CD4-positive, CD25-positive, alpha-beta regulatory T cell (primary cell): ENCODE data around the gene CUX1. TPM values are rescaled to one million over a fixed set of nuclear protein-coding genes. Genes with fewer than 3 reads are reported as not detected.

Source experiments
- ATAC-seq, 2 donors: fragments of 150-1000 bp; cut with Tn5 transposase; one replicate each; pipeline ENCODE4 v1.10.0; 2021; ENCODE audit warnings: low read depth in 2 of 2, moderate number of reproducible peaks in 2 of 2, moderate library complexity in 1 of 2
- DNase-seq, 3 donors: peaks; one replicate each; pipeline versions ENCODE4 v3.0.0 to v3.0.0-alpha.2; 2012 to 2022; ENCODE audit warnings: mixed read lengths in 1 of 3
- H3K27ac ChIP-seq: one replicate; pipeline ENCODE4 v1.7.0; 2013; ENCODE audit warnings: mild to moderate bottlenecking, low read length; ENCODE audit not compliant: insufficient read depth, poor library complexity, severe bottlenecking
- H3K27me3 ChIP-seq: one replicate; pipeline ENCODE4 v1.7.0; 2013; ENCODE audit warnings: low read length; ENCODE audit not compliant: control insufficient read depth, insufficient read depth
- H3K36me3 ChIP-seq: one replicate; pipeline ENCODE4 v1.7.0; 2013; ENCODE audit warnings: mild to moderate bottlenecking, low read length, moderate library complexity; ENCODE audit not compliant: control insufficient read depth, insufficient read depth
- H3K4me1 ChIP-seq: 2 replicates; pipeline ENCODE4 v1.7.0; 2013; ENCODE audit warnings: mild to moderate bottlenecking, low read length; ENCODE audit not compliant: insufficient read depth, control insufficient read depth, poor library complexity, severe bottlenecking
- H3K4me3 ChIP-seq: one replicate; pipeline ENCODE4 v1.7.0; 2013; ENCODE audit warnings: low read depth, mild to moderate bottlenecking, low read length, moderate library complexity
- H3K9me3 ChIP-seq, 2 experiments: 1 replicate in 1 of 2; 2 replicates in 1 of 2; pipeline ENCODE4 v1.7.0; 2013; ENCODE audit warnings: low read length in 2 of 2, mild to moderate bottlenecking in 1 of 2, moderate library complexity in 1 of 2; ENCODE audit not compliant: control insufficient read depth in 2 of 2
- H3K27ac Mint-ChIP-seq, 3 donors: one replicate each; pipeline ENCODE4 v1.8.0; 2020 to 2022; ENCODE audit warnings: mild to moderate bottlenecking in 3 of 3, mixed read lengths in 3 of 3, moderate library complexity in 2 of 3
- H3K27me3 Mint-ChIP-seq: one replicate; pipeline ENCODE4 v1.8.0; 2022; ENCODE audit warnings: mild to moderate bottlenecking, mixed read lengths
- H3K36me3 Mint-ChIP-seq: one replicate; pipeline ENCODE4 v1.8.0; 2020; ENCODE audit warnings: mixed read lengths
- H3K4me1 Mint-ChIP-seq, 4 donors: one replicate each; pipeline ENCODE4 v1.8.0; 2020 to 2022; ENCODE audit warnings: mixed read lengths in 4 of 4, mild to moderate bottlenecking in 1 of 4
- H3K4me3 Mint-ChIP-seq, 4 donors: one replicate each; pipeline ENCODE4 v1.8.0; 2020 to 2022; ENCODE audit warnings: mild to moderate bottlenecking in 4 of 4, mixed read lengths in 4 of 4, moderate library complexity in 3 of 4
- H3K9me3 Mint-ChIP-seq, 7 donors: one replicate each; pipeline ENCODE4 v1.8.0; 2020 to 2022; ENCODE audit warnings: mixed read lengths in 7 of 7, mild to moderate bottlenecking in 3 of 7, moderate library complexity in 2 of 7
- polyA plus RNA-seq, 4 donors: library from polyadenylated mRNA; unstranded; fragments of 300-500 nt; fragmentation: Illumina TruSeq; gene quantifications; one replicate each; pipeline ENCODE4 v1.2.3, GENCODE V29; 2021
- total RNA-seq: library from RNA; stranded (reverse); gene quantifications from one replicate; pipeline ENCODE4 v1.2.3, GENCODE V29; 2022

CUX1 gene
- total and polyA plus RNA-seq, 5 donors from 2014 or later = 6.0 to 45.1 (median 7.8) TPM

DNA sequence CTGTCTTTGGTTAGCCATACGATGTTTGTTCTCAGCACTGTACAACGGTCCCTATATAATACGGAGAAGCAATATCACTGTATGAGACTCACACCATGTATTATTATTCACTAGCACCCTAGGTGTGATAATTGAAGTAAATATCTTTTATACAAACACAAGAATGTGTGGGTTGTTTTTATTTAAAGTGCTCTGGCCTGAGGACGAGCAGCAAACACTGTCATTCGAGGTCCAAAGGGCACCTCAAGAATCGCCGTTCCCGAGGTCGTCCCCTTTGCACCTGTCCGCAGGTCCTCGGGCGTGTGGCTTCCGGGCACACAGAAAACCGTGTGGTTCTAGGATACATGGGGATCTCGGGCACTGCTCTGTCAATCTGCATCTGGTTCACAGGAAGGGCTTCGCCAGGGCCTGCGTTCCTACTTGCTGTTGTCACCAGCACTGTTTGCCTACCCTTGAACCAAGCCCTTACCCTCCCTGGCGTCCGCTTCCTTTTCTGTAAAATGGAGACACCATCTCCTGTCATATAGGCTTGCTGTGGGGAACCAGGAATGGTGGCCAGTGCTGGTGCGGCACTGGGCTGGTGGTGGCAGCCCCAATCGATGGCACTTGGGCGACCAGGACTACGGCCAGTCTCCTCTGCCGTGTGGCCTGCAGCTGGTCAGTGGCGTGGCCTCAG is 440.8 kb downstream of the CUX1 start:
- H3K9me3 Mint-ChIP-seq = no peaks in the 10 kb centered on the region
- H3K27me3 Mint-ChIP-seq = no peaks in the 10 kb centered on the region
- ATAC-seq (no peak), DNase-seq (no peak)
- Histone ChIP-seq H3K9me3 (no peaks in the 10 kb centered on the region), H3K36me3 (no peaks in the 10 kb centered on the region), H3K27ac (no peak overlapping the region), H3K27me3 (no peaks in the 10 kb centered on the region), H3K4me1 (no peaks in the 10 kb centered on the region), H3K4me3 (no peak overlapping the region)
- H3K36me3 Mint-ChIP-seq = peaks cover 8% of the 10 kb centered on the region
- no peak overlapping the region for H3K27ac Mint-ChIP-seq
- H3K4me3 Mint-ChIP-seq = peak overlapping the region in 1 of 4 donors; percentile 38
- H3K4me1 Mint-ChIP-seq = peaks cover 0 to 1% (median 0%) of the 10 kb centered on the region in 4 donors

DNA sequence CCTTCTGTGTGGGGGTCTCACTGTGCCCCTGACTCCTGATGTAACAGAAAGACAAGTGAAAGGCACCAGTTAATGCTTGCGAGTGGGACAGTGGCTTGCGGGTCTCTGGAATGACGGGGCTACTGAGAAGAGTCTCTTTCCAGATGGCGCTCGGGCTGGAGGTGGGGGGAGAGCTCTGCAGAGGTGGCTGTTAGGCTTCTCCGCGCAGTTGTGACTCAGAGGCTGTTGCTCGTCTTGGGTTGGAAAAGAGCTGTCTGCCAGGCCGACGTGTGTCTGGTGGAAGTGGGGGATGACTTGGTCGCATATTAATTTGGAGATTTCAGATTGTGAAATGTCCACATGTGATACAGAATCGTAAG is 441.3 kb downstream of the CUX1 start:
- Histone ChIP-seq H3K27me3 (no peaks in the 10 kb centered on the region), H3K27ac (no peak overlapping the region), H3K9me3 (no peaks in the 10 kb centered on the region), H3K36me3 (no peaks in the 10 kb centered on the region), H3K4me3 (no peak overlapping the region), H3K4me1 (no peaks in the 10 kb centered on the region)
- Mint-ChIP-seq H3K4me1 (peaks cover 0 to 1% (median 0%) of the 10 kb centered on the region in 4 donors), H3K4me3 (no peak overlapping the region), H3K27ac (no peak overlapping the region), H3K36me3 (peaks cover 4% of the 10 kb centered on the region), H3K27me3 (no peaks in the 10 kb centered on the region), H3K9me3 (no peaks in the 10 kb centered on the region)
- no peak for DNase-seq
- ATAC-seq = no peak

DNA sequence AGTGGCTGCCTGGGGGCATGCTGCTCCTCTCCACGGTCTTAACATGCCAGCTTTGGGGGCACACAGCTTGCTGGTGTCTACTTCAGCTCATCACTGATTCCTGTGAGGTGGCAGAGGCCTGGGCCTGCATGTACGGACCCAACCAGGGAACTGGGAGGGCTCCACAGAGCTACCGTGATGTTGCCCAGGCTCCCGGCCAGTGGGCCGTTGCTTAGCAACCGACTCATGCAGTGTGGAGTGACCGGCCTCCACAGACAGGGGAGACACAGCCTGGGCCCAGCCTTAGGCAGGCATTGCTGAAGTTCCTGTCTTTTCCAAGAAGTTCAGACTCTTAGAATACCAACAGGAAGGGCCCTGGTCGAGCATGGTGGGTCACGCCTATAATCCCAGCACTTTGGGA is 443.4 kb downstream of the CUX1 start:
- no peaks in the 10 kb centered on the region for H3K36me3 ChIP-seq
- Mint-ChIP-seq H3K27ac (no peak overlapping the region), H3K9me3 (no peaks in the 10 kb centered on the region), H3K4me3 (no peak overlapping the region), H3K27me3 (no peaks in the 10 kb centered on the region), H3K36me3 (no peaks in the 10 kb centered on the region), H3K4me1 (peaks cover 0 to 1% (median 0%) of the 10 kb centered on the region in 4 donors)
- H3K27me3 ChIP-seq = no peaks in the 10 kb centered on the region
- no peak overlapping the region for H3K4me3 ChIP-seq
- no peaks in the 10 kb centered on the region for H3K4me1 ChIP-seq
- no peaks in the 10 kb centered on the region for H3K9me3 ChIP-seq
- ATAC-seq = no peak
- no peak overlapping the region for H3K27ac ChIP-seq
- no peak for DNase-seq

DNA sequence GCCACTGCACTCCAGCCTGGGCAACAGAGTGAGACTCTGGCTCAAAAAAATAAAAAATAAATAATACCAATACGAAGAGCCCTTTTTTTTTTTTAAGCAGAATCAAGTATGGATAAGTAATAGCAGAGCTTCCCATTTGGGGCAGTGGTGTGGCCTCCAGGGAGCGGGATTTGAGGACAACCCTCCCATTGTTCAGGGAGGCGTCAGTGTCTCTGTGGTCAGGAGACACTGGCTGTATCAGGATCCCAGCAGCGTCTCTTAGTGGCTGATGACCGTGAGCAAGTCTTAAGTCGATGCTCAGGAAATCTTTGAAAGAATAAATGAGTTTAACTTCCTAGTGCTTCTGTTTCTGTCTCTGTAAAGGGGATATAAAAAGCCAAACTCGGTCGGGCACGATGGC is 444.0 kb downstream of the CUX1 start:
- Mint-ChIP-seq H3K36me3 (no peaks in the 10 kb centered on the region), H3K27ac (peak overlapping the region in 1 of 3 donors; percentile 66), H3K27me3 (no peaks in the 10 kb centered on the region), H3K4me1 (peaks cover 0 to 1% (median 0%) of the 10 kb centered on the region in 4 donors), H3K9me3 (no peaks in the 10 kb centered on the region), H3K4me3 (no peak overlapping the region)
- ATAC-seq (no peak), DNase-seq (no peak)
- Histone ChIP-seq H3K36me3 (no peaks in the 10 kb centered on the region), H3K4me3 (no peak overlapping the region), H3K9me3 (no peaks in the 10 kb centered on the region), H3K27me3 (no peaks in the 10 kb centered on the region), H3K27ac (no peak overlapping the region), H3K4me1 (no peaks in the 10 kb centered on the region)

DNA sequence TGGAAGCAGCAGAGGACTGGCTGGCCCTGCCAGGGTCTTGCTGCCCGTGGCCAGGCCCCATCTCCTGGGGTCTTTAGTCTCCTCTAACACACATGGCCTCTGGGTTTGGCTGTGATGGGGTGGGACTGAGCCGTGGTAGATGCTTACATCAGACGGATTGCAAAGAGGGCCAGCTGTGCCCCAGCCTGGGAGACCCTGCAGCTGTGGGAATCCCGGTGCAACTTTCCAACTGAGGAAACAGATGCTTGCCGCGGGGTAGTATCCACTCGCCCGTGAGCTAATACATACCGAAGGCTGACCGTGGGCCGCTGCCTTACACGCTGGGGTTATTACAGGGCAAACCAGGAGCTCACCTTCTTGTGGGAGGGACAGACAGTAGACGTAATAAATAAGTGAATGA is 445.1 kb downstream of the CUX1 start:
- no peak overlapping the region for H3K27ac ChIP-seq
- H3K27me3 ChIP-seq = no peaks in the 10 kb centered on the region
- H3K9me3 ChIP-seq = no peaks in the 10 kb centered on the region
- H3K4me3 Mint-ChIP-seq = peak overlapping the region in 1 of 4 donors; percentile 16
- DNase-seq (no peak), ATAC-seq (no peak)
- H3K9me3 Mint-ChIP-seq = no peaks in the 10 kb centered on the region
- H3K36me3 Mint-ChIP-seq = no peaks in the 10 kb centered on the region
- no peaks in the 10 kb centered on the region for H3K4me1 Mint-ChIP-seq
- no peaks in the 10 kb centered on the region for H3K27me3 Mint-ChIP-seq
- no peak overlapping the region for H3K4me3 ChIP-seq
- H3K36me3 ChIP-seq = no peaks in the 10 kb centered on the region
- H3K27ac Mint-ChIP-seq = no peak overlapping the region
- no peaks in the 10 kb centered on the region for H3K4me1 ChIP-seq

DNA sequence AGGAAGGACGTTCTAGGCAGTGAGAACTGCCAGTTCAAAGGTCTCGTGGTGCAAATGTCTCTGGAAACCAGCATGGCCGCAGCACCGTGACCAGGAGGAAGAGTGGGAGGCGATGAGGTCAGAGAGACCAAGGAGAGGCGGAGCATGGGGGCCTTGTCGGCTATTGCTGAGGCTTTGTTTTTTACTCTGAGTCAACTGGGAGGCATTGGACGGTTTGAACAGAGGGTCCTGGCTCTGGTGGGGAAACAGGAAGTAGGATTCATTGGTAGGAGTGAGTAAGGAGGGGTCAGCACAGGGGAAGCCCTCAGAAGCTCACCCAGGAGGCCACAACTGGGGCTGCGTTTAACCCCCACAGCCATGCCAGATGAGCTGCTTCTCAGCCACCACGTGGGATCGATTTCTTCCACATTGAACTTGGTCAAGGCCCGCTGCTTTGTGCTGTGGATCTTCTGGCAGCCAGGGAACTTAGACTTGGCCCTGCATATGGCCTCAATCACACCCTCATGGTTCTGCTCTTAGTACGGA is 447.0 kb downstream of the CUX1 start:
- Mint-ChIP-seq H3K36me3 (no peaks in the 10 kb centered on the region), H3K4me3 (no peak overlapping the region), H3K4me1 (no peaks in the 10 kb centered on the region), H3K9me3 (no peaks in the 10 kb centered on the region), H3K27ac (no peak overlapping the region), H3K27me3 (peaks cover 4% of the 10 kb centered on the region)
- H3K4me3 ChIP-seq = no peak overlapping the region
- DNase-seq = no peak
- H3K27ac ChIP-seq = no peak overlapping the region
- ATAC-seq = no peak
- H3K36me3 ChIP-seq = no peaks in the 10 kb centered on the region
- no peaks in the 10 kb centered on the region for H3K27me3 ChIP-seq
- no peaks in the 10 kb centered on the region for H3K9me3 ChIP-seq
- H3K4me1 ChIP-seq = no peaks in the 10 kb centered on the region

GRCh38 chr7:102266541-102266940 is 449.1 kb downstream of the CUX1 start:
- Histone ChIP-seq H3K4me1 (no peaks in the 10 kb centered on the region), H3K27me3 (no peaks in the 10 kb centered on the region), H3K36me3 (no peaks in the 10 kb centered on the region), H3K27ac (no peak overlapping the region), H3K9me3 (no peaks in the 10 kb centered on the region), H3K4me3 (no peak overlapping the region)
- Mint-ChIP-seq H3K27ac (no peak overlapping the region), H3K9me3 (no peaks in the 10 kb centered on the region), H3K27me3 (peaks cover 4% of the 10 kb centered on the region), H3K4me3 (no peak overlapping the region), H3K36me3 (no peaks in the 10 kb centered on the region), H3K4me1 (no peaks in the 10 kb centered on the region)
- ATAC-seq (no peak), DNase-seq (no peak)

GRCh38 chr7:102268635-102269034 is 451.2 kb downstream of the CUX1 start:
- peaks cover 0 to 3% (median 0%) of the 10 kb centered on the region in 4 donors for H3K4me1 Mint-ChIP-seq
- no peaks in the 10 kb centered on the region for H3K9me3 Mint-ChIP-seq

More at GRCh38 chr7:102268635-102269034, 451.2 kb downstream of the CUX1 start:
- Histone ChIP-seq H3K36me3 (no peaks in the 10 kb centered on the region), H3K4me1 (no peaks in the 10 kb centered on the region), H3K9me3 (no peaks in the 10 kb centered on the region), H3K27me3 (no peaks in the 10 kb centered on the region), H3K4me3 (no peak overlapping the region), H3K27ac (no peak overlapping the region)
- DNase-seq (no peak), ATAC-seq (no peak)
- peak overlapping the region in 1 of 3 donors; percentile 32 for H3K27ac Mint-ChIP-seq
- peaks cover 4% of the 10 kb centered on the region for H3K27me3 Mint-ChIP-seq
- no peak overlapping the region for H3K4me3 Mint-ChIP-seq
- no peaks in the 10 kb centered on the region for H3K36me3 Mint-ChIP-seq
